GM10266 (cell line): Measurements from ENCODE around the gene ALG9.

Experiments
- DNase-seq: peaks from one replicate; pipeline ENCODE4 v3.0.0; 2012; ENCODE audit errors: extremely low spot score
- TF ChIP-seq, protein P1 (sequence below): IDR thresholded peaks from 2 replicates; pipeline ENCODE4 v1.5.1; 2012; ENCODE audit warnings: mild to moderate bottlenecking, low read depth; ENCODE audit not compliant: control insufficient read depth, insufficient read depth; ENCODE audit errors: missing control alignments

Gene ALG9

DNA sequence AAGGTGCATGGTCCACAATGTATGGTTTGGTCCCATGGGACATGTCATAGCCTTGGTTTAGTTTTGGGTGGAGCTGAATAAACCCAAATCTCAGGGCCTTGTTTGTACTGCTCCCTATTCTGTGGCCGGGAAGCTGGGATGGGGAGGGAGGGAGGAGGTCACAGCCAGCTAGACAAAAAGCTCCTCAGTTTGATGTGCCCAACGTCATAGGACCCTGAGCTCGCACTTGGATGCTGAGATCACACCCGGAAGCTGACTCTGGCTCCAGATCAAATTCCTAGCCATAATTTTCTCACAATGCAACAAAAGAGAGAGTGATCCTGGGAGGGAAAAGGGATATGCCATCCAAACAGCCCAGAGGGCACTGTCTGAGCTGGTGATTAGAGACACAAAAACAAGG is 42.6 kb upstream of the ALG9 start:
- TF ChIP-seq, protein P1, sequence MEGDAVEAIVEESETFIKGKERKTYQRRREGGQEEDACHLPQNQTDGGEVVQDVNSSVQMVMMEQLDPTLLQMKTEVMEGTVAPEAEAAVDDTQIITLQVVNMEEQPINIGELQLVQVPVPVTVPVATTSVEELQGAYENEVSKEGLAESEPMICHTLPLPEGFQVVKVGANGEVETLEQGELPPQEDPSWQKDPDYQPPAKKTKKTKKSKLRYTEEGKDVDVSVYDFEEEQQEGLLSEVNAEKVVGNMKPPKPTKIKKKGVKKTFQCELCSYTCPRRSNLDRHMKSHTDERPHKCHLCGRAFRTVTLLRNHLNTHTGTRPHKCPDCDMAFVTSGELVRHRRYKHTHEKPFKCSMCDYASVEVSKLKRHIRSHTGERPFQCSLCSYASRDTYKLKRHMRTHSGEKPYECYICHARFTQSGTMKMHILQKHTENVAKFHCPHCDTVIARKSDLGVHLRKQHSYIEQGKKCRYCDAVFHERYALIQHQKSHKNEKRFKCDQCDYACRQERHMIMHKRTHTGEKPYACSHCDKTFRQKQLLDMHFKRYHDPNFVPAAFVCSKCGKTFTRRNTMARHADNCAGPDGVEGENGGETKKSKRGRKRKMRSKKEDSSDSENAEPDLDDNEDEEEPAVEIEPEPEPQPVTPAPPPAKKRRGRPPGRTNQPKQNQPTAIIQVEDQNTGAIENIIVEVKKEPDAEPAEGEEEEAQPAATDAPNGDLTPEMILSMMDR: no peak
- no peak for DNase-seq

DNA sequence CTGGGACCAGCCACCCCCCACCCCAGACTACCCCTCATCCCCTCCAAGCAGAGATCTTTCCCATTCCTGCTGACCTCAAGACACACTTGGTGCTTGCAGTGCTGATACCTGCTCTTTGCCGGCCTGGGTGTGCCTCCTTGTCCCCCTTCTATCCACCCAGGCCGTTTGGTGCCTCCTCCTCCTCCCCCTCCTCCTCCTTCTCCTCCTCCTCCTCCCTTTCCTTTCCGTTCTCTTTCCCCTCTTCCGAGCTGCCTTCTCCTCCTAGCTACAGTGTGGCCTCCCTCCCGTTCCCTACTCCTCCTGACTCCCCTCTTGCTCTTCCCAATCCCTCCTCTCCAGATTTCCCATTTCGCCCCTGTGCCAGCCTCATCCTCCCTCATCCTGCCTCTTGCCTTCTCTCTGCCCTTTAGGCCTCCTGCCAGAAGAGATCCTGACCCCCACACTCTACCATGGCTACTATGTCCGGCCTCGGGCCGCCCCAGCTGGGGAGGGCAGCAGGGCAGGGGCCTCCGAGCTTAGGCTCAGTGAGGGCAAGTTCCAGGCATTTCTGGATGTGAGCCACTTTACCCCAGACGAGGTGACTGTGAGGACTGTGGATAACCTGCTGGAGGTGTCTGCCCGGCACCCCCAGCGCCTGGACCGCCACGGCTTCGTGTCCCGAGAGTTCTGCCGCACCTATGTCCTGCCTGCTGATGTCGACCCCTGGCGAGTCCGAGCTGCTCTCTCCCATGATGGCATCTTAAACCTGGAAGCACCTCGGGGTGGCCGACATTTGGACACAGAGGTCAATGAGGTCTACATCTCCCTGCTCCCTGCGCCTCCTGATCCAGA is 41.9 kb upstream of the ALG9 start:
- no peak for DNase-seq

DNA sequence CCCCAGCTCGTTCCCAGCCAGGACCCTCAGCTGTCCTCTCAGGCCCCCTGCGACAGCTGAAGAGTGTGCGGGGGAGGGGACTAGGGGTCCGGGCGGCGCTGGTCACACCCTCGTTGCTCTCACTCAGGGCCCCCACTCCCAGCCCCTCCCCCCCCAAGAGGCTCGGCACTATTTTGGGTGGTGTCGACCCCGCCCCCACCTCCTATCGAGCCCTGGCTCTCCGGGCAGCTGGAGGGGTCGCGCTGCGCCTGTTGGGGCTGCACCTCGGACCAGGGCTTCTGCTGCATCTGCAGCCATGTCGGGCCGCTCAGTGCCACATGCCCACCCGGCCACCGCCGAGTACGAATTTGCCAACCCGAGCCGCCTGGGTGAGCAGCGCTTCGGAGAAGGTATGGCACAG is 41.2 kb upstream of the ALG9 start, which contains the start of gene HSPB2:
TSS of gene HSPB2 (plus strand) at position 200 of the 400 bp plus-strand sequence. CDS start at position 296, 96 bp downstream.
- DNase-seq: no peak
- TF ChIP-seq, protein P1: no peak

More for the DNA sequence above, 41.9 kb upstream of the ALG9 start:
- TF ChIP-seq, protein P1: no peak

GRCh38 chr11:111911563-111912401 is 40.4 kb upstream of the ALG9 start, which contains the start of gene CRYAB:
CRYAB (minus strand) TSS chr11:111911770; CDS start chr11:111911724, 46 bp downstream.
- TF ChIP-seq, protein P1: no peak
- DNase-seq: no peak

DNA sequence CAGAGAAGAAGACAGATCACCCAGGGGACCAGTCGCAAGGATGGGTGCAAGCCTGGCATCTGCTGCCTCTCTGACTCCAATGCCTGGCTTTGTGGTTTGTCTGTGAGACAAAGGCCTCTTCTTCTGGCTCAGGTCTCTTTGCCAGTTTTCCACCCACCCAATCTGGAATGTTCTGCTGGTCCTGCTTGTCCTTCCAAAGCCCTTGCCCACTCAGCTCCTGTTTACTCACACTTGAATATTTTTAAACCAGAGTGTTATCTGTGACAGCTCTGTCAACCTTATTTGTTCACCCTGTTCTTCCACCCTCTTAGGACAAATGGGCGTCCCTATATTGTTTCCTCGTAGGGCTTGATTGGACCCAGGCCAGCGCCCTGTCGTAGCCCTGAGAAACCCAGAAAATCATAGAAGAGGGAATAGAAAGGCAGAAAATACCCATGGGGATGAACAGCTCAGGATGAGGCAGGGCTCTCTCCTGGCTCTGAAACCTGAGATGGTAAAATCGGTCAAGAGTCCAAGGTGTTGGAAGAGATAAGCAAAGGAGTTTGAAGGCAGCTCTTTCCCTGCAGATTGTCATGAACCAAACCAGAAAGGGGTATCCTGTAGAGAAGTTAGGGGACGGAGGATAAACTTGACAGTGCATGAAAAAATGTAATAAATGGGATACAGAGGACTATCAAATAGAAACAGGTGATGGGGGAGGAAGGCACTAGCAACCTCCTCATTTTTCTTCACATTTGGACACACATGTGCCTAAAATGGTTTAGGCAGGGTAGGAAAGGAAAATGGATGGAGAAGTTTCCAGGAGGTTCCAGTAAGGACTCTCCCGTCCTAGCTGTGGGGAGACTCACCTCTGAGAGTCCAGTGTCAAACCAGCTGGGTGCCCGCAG is 39.5 kb upstream of the ALG9 start:
- DNase-seq: no peak
- TF ChIP-seq, protein P1: no peak

DNA sequence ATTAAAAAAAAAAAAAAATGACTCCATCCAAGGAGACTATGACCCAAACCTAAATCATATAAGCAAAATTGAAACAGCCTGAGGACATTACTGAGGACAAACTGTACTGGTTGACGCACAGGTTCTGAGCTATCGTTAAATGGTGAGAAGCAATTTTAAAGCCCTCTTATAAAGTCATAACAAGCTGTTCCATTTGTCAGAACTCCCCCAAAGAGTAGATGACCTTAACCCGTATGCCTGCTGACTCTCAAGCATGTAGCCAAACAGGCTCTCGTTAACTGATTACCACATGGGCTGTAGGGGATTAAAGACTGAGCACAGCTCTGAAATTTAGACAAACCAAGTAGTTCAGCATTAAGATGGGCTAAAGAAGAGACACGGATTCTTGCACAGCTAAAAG is 38.0 kb upstream of the ALG9 start:
- DNase-seq: no peak
- TF ChIP-seq, protein P1: no peak
